RKO (cell line): ENCODE results near the gene CCNY.

Experiments
- DNase-seq: peaks from one replicate; pipeline ENCODE4 v3.0.0-alpha.2; 2016; ENCODE audit warnings: low spot score

CCNY gene

DNA sequence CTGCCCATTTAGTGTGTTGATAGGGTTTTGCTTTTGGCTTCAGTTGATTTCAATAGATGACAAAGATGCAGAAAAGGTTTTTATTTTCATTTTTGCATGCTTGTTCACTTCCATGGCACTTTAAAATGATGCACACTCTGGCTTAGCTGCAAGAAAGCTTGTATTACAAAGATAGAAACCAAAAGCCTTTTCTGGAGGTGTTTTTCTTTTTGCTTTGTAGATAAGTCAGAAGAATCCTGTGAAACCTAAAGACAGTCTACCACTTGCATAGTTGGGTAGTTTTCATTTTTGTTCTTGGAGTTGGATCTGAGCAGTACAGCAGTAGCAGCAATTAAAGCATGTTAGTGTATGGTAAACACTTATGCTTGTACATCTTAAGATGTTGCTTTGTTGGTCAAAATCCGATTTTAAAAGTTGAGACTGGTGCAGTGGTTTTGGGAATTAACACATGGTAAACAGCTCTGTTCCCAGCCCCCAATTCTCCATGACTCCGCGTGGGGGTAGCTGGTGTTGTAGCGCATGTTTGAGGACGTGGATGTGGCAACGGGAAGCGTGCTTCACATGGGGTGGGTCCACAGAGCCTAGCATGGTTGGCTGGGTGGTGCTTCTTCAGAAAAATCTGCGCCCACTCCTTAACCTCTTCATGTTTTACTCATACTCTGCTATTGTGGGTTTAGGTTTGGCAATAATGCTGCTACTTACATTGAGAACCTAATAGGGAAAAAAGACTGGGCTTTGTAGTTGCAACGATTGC, 19.8 kb downstream of the CCNY start:
- DNase-seq = no peak

DNA sequence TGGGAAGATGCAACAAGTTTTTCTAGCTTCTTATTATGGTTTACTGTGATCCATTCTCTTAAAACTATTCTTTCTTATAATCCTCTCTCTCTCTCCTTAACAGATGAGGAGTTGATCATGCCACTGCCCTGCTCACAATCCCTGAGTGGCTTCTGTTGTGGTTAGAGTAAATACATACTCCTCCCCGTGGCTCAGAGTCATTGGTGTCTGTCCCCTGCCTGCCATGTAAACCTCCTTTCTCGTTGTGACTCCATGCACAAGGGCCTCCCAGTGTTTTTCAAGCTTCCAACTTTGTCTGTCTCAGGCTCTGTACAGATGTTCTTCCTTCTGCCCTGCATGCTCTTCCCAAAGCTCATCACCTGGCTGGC, 20.4 kb downstream of the CCNY start:
- no peak for DNase-seq

DNA sequence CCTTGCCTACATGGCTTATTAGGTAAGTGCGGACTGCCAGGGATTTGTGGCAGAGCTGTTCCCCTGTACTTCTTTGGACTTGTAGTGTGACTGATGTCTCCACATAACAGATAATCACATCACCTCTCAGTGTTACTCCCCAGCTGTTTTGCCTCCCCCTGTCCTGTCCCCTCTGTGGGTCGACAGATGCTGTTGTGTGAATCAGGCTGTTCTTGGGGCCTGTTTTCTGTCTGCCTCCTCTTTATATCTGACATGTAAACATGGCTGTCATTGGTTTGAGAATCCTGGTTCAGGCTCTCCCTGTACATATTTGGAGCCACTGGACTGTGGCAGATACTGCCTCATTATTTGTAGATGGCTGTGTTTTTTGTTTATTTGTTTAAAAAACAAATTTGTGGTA, 22.7 kb downstream of the CCNY start:
- DNase-seq = no peak

DNA sequence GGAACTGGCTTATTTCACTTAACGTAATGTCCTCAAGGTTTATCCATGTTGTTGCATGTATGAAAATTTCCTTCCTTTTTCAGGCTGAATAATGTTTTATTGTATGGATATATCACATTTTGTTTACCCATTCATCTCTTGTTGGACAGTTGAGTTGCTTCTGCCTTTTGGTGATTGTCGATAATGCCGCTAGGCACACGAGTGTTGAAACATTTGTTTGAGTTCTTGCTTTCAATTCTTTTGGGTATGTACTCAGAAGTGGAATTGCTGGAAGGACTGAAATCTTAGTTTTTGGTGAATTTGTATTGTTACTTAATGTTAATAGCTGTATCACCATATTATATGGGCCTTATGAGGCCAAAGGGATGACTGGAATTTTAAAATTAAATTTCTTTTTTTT, 23.6 kb downstream of the CCNY start:
- DNase-seq = no peak

GRCh38 chr10:35362701-35363350, 26.5 kb downstream of the CCNY start:
- no peak for DNase-seq

- DNase-seq = no peak
Measured at GRCh38 chr10:35363587-35363986, 27.3 kb downstream of the CCNY start.

GRCh38 chr10:35364808-35365207, 28.5 kb downstream of the CCNY start:
- DNase-seq = no peak

DNA sequence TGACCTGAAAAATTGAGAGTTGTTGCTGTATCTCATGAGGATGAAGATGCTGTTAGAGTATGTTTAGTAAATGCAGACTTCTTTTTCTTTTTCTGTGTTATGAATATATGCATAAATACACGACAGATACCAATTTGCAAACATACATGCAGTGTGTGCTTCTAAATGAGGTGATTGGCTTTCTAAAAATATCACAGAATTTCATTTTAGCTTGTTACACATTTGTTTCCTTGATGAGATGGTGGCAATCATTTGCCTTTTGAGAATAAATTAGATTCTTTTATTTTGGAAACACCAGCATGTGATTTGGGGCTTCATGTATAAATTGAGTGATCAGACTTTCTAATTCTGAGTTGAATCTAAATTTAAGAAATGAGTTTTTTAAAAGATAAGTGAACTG, 29.7 kb downstream of the CCNY start:
- DNase-seq = no peak

DNA sequence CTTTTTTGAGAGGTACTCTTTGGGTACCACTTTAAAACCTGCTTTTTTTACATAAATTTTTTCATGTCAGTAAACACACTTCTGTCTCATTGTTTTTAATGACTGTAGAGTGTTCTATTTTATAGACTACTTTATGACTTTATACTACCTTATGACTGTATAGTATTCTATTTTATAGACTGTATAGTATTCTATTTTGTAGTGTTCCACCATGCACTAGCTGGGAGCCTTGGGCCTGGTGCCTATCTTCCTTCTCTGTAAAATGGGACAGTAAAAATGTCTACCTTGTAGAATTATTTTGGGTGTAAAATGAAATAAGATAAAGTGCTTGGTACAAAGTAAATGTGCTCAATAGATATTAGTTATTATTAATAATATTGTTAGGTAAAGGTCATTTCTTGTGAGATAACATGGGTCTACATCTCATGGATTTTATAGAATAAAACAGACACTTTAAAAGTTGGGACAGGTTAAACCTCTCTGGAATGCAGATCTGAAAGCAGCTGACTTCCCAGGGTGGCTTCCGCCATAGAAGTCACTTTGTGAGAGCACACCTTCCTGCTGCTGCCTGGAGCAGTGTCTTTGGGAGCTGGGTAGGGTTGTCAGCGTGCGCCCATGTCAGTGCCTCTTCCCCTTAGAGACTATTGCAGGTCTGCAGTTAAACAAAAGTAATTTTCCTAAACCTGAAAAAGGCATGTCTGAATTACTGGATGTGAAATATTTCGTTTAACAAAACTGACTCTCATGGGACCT, 31.0 kb downstream of the CCNY start:
- DNase-seq = no peak

GRCh38 chr10:35367982-35368381, 31.7 kb downstream of the CCNY start:
- no peak for DNase-seq

GRCh38 chr10:35368485-35369048, 32.3 kb downstream of the CCNY start:
- DNase-seq = no peak

DNA sequence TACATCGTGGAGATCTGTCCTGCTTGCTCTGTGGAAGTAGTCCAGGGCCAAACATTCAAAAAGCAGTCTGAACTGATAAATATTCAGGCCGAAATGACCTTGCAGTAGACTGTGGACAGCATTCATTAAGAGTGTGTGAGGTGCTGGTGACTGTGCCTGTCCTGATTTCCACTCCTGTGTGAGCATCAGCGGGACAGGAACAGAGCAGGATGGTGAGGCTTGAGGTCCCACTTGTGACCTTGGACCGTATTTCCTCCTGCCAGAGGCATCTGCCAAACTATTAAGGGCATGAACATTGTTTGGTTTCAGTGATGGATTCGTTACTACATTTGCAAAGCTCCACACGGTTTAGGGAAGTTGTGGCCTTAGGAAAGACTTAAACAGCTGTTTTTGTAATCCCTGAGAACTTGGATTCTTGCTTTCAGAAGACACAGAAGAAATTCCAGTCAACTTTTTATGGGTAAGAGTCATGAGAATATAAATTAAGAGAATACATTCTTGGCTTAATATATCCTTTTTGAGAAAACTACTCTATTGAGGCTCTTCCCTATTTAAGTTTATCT, 32.8 kb downstream of the CCNY start:
- no peak for DNase-seq

DNA sequence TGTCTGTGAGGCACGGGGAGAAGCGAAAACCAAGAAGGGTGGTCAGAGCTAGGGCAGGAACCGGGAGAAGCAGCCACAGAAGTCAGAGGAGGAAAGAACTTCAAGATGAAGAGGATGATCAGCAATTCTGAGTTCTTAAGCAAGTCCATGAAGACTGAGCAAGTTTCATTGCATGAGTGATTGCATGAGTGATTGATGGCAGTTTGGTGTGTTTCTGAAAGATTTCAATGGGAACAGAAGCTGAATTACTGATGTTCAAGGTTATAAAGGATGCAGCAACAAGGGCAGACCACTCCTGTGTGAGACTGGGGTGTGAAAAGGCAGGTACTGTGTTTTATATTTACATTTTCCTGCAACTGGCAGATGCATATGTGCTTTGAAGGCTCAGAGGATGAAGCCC, 35.4 kb downstream of the CCNY start:
- DNase-seq = no peak

DNA sequence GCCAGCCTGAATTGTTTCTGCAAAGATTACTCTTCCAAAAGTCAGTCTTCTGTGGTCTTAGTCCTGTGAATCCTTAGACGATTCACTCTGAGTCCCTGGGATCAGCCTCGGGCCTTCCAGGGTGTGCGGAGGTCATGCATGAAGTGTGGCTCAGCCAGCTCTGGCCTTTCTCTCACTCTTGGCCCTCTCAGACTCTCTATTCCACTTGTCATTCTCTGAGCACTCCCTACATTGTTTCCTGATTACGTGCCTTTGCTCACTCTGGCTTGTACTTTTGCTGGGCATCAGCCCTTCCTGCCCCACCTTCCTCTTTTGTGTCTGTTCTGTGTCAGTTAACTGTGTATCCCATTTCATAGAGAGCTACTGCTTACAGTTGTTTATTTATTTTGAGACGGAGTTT, 36.0 kb downstream of the CCNY start:
- DNase-seq = no peak

DNA sequence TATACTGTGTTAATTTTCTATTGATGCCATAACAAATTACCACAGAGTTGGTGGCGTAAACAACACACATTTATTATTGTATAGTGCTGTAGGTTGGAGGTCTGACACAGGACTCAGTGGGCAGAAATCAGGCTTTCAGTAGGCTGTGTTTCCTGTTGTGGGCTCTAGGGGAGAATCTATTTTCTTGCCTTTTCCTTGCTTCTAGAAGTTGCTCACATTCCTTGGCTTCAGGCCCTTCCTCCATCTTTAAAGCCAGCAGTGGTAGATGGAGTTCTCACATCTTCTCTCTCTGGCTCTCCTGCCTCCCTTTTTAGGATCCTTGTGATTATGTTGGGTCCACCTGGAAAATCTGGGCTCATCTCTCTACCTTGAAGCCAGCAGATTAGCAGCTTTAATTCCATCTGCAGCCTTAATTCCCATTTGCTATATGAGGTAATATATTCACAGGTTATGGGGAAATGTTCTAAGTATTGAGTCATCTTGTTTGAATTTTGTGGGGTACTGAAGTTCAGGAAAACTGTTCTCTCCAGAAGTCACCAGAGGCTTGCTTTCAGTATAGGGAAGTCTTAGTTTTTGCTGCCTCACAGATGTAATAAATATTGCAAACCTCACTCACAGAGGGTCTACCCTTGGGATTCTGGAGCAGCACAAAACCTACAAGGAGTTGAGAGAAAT, 38.9 kb downstream of the CCNY start:
- DNase-seq = no peak

GRCh38 chr10:35377050-35377728, 40.9 kb downstream of the CCNY start:
- no peak for DNase-seq

- DNase-seq = no peak
Measured at GRCh38 chr10:35378541-35379210, 42.4 kb downstream of the CCNY start.

DNA sequence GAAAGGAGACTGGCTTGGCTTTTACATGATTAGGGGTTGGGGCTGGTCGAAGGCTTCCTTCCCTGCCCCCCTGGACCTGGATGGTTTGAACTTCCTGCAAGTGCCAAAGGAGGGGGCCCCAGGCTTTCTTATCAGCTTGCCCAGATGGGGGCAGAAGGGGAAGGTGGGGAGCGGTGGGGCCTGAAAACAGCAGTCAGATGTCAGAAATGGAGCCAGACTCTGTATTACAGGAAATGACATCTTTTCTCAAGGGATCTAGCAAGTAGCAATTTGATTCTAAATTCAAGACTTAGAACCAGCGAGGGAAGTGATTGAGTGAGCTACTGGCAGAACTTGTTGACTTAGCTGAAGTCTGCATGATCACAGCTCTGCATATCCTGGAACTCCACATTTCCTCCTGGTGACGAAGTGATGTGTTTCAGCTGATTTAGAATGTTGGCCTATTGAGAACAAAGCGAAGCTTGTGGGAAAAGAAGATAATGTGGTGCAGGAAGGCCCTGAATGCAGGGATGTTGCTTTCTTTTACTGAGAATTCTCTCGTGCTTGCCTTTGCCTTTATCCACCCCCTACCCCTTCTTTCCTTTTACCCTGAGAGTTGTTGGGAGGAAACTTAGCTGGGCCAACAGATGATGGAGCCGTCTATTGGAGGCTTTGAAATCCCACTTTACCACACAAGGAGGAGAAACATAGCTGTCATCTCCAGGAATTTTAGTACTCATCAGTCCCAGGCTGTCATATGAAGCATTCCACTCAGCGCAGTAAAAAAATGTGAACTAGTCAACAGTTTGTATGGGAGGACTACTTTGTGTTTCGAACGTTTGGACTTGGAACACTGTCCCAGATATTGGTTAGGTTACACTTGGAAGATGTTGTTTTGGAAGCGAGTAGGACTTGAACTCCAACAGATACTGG, 43.2 kb downstream of the CCNY start:
- DNase-seq = no peak

GRCh38 chr10:35382096-35382495, 45.8 kb downstream of the CCNY start:
- no peak for DNase-seq
